HepG2 (cell line): ENCODE data around the gene HSD11B2. TPM values are rescaled to one million over a fixed set of nuclear protein-coding genes. Genes with fewer than 3 reads are reported as not detected.
A peak's percentile ranks its signal among the peaks of the same experiment; 100 is the strongest.

Experiments used
- ARID4A ChIP-seq: sonication (generic); formaldehyde crosslinking; IDR thresholded peaks from 2 replicates; pipeline ENCODE4 v1.5.0; 2020; ENCODE audit warnings: mild to moderate bottlenecking, missing genetic modification reagents, borderline replicate concordance
- CHCHD3 ChIP-seq: sonication (generic); formaldehyde crosslinking; IDR thresholded peaks from 2 replicates; pipeline ENCODE4 v1.8.0; 2022; ENCODE audit warnings: mild to moderate bottlenecking, missing genetic modification reagents, moderate library complexity
- HNF1A ChIP-seq, 2 experiments: sonication (generic) in 1 of 2; formaldehyde crosslinking in 1 of 2; IDR thresholded peaks; 2 replicates each; pipeline versions ENCODE4 v1.4.0 to v1.6.1; 2016 to 2020; ENCODE audit warnings: borderline replicate concordance in 1 of 2, low read depth in 1 of 2, mild to moderate bottlenecking in 1 of 2, missing genetic modification reagents in 1 of 2
- HNRNPL ChIP-seq: fragments of 200-400 bp; formaldehyde crosslinking; IDR thresholded peaks from 2 replicates; pipeline ENCODE4 v1.6.1; 2017; ENCODE audit warnings: mild to moderate bottlenecking, low read depth, low read length
- IRF9 ChIP-seq: sonication (generic); formaldehyde crosslinking; IDR thresholded peaks from 2 replicates; pipeline ENCODE4 v1.8.0; 2022; ENCODE audit warnings: missing genetic modification reagents, mild to moderate bottlenecking, borderline replicate concordance
- MAZ ChIP-seq, 2 experiments: sonication (generic) in 1 of 2; formaldehyde crosslinking in 1 of 2; IDR thresholded peaks; 2 replicates each; pipeline versions ENCODE4 v1.5.0 to v1.6.1; 2012 to 2020; ENCODE audit warnings: low read depth in 2 of 2, mild to moderate bottlenecking in 2 of 2, borderline replicate concordance in 1 of 2, improper control_type of control experiment in 1 of 2, low read length in 1 of 2, missing genetic modification reagents in 1 of 2, moderate library complexity in 1 of 2
- MTF2 ChIP-seq: sonication (generic); formaldehyde crosslinking; IDR thresholded peaks from 2 replicates; pipeline ENCODE4 v1.5.0; 2020; ENCODE audit warnings: missing genetic modification reagents, borderline replicate concordance
- NR2F1 ChIP-seq, 2 experiments: fragments of 450-650 bp in 1 of 2; formaldehyde crosslinking in 1 of 2; IDR thresholded peaks; 2 replicates each; pipeline versions ENCODE4 v1.5.0 to v1.6.1; 2016 to 2020; ENCODE audit warnings: mild to moderate bottlenecking in 1 of 2, missing compliant biosample characterization in 1 of 2, missing genetic modification reagents in 1 of 2, moderate library complexity in 1 of 2
- PITX1 ChIP-seq: sonication (generic); formaldehyde crosslinking; IDR thresholded peaks from 2 replicates; pipeline ENCODE4 v1.5.1; 2020; ENCODE audit warnings: mild to moderate bottlenecking, missing genetic modification reagents
- SETDB1 ChIP-seq: sonication (generic); formaldehyde crosslinking; IDR thresholded peaks from 2 replicates; pipeline ENCODE4 v1.5.1; 2020; ENCODE audit warnings: missing genetic modification reagents, mild to moderate bottlenecking, borderline replicate concordance
- TFAP4 ChIP-seq: sonication (generic); IDR thresholded peaks from 2 replicates; pipeline ENCODE4 v1.6.1; 2016; ENCODE audit warnings: low read depth, borderline replicate concordance
- ZFX ChIP-seq: sonication (generic); formaldehyde crosslinking; IDR thresholded peaks from 2 replicates; pipeline ENCODE4 v1.4.0; 2020; ENCODE audit warnings: mild to moderate bottlenecking, low read depth, missing genetic modification reagents, moderate library complexity
- ZNF263 ChIP-seq: sonication (generic); formaldehyde crosslinking; IDR thresholded peaks from 2 replicates; pipeline ENCODE4 v1.4.0; 2020; ENCODE audit warnings: missing genetic modification reagents
- ZNF292 ChIP-seq: sonication (generic); formaldehyde crosslinking; IDR thresholded peaks from 2 replicates; pipeline ENCODE4 v1.8.1; 2022; ENCODE audit warnings: mild to moderate bottlenecking, low read depth, missing genetic modification reagents, borderline replicate concordance
- ZNF451 ChIP-seq: sonication (generic); formaldehyde crosslinking; IDR thresholded peaks from 2 replicates; pipeline ENCODE4 v1.5.0; 2020; ENCODE audit warnings: mild to moderate bottlenecking, missing genetic modification reagents
- ZNF776 ChIP-seq: sonication (generic); formaldehyde crosslinking; IDR thresholded peaks from 2 replicates; pipeline ENCODE4 v1.4.0; 2020; ENCODE audit warnings: mild to moderate bottlenecking, missing genetic modification reagents
- polyA plus RNA-seq, 8 experiments: library from polyadenylated mRNA; depleted of rRNA in 3 of 8; stranded (reverse) in 7 of 8; unstranded in 1 of 8; fragments of >200 nt; fragmentation: Illumina TruSeq in 4 of 8; extraction: Trizol in 4 of 8; gene quantifications; 2 replicates each; pipeline versions ENCODE4 v1.2.1 to v1.2.3, GENCODE V29; 2011 to 2016; ENCODE audit warnings: low read depth in 4 of 8, missing spikeins in 1 of 8, mixed read lengths in 1 of 8; ENCODE audit not compliant: insufficient read depth in 1 of 8
- total RNA-seq, 5 experiments: library from RNA; depleted of rRNA; stranded (reverse); fragments of >200 nt; fragmentation: Illumina TruSeq; extraction: Trizol; gene quantifications; 2 replicates each; pipeline ENCODE4 v1.2.3, GENCODE V29; 2016; ENCODE audit warnings: low read depth in 1 of 5

Gene HSD11B2
- total and polyA plus RNA-seq, 2 of the 13 experiments (the other 11 are each of a cell fraction or from before 2014, with no cell fraction given) = 8.9 to 13.6 TPM

- peak; percentile 87 for TF ChIP-seq TFAP4
- TF ChIP-seq HNF1A (IDR thresholded peaks at IDR 0.05; ENCODE audit: low read depth) = no peak
- TF ChIP-seq HNF1A (CRISPR knock-in tag; IDR thresholded peaks at IDR 0.05; ENCODE audit: borderline replicate concordance) = no peak
- TF ChIP-seq ZNF292 (CRISPR knock-in tag) = no peak
- peak; percentile 61; the same call in 1 of the 2 replicates for TF ChIP-seq PITX1
- TF ChIP-seq ZNF451 = no peak
- no peak for TF ChIP-seq MTF2 (CRISPR knock-in tag)
- TF ChIP-seq MAZ (IDR thresholded peaks at IDR 0.05; ENCODE audit: borderline replicate concordance, low read depth, low read length) = peak; percentile 98
- TF ChIP-seq MAZ (CRISPR knock-in tag; IDR thresholded peaks at IDR 0.05; ENCODE audit: low read depth) = no peak
- TF ChIP-seq SETDB1 (CRISPR knock-in tag) = no peak
- TF ChIP-seq CHCHD3 (CRISPR knock-in tag) = 0 out of 2 replicates have a peak, but pooled peaks have one; percentile 54
- TF ChIP-seq ARID4A (CRISPR knock-in tag) = peak; percentile 59; the same call in 1 of the 2 replicates
- TF ChIP-seq IRF9 = no peak
- TF ChIP-seq ZNF776 (CRISPR knock-in tag) = no peak
- peak; percentile 22; the same call in 1 of the 2 replicates for TF ChIP-seq ZFX (CRISPR knock-in tag)
- no peak for TF ChIP-seq HNRNPL
- peak; percentile 14 to 59; a peak in 2 of 4 replicates for TF ChIP-seq NR2F1 (CRISPR knock-in tag; IDR thresholded peaks at IDR 0.05)
- TF ChIP-seq ZNF263 (CRISPR knock-in tag) = peak; percentile 29; the same call in 1 of the 2 replicates
Observed at GRCh38 chr16:67396159-67397035, 34.5 kb upstream of the HSD11B2 start (continued).
